RWPE2 (cell line): ENCODE measurements around the gene RTKN.

Experiments used
- ATAC-seq: fragments of 200-7000 bp; cut with Tn5 transposase; 3 replicates; pipeline ENCODE4 v1.9.1; 2021; ENCODE audit warnings: low read depth
- DNase-seq: peaks from one replicate; pipeline ENCODE4 v3.0.0-alpha.2; 2020; ENCODE audit warnings: low spot score
- H3K27ac ChIP-seq: fragments of 450-650 bp; 2 replicates; pipeline ENCODE4 v1.5.1; 2017; ENCODE audit warnings: mild to moderate bottlenecking; ENCODE audit not compliant: poor library complexity, severe bottlenecking
- H3K27me3 ChIP-seq: fragments of 250-450 bp; sonication (Bioruptor Pico); 2 replicates; pipeline ENCODE4 v1.5.1; 2021; ENCODE audit warnings: mild to moderate bottlenecking, moderate library complexity; ENCODE audit not compliant: insufficient read depth, poor library complexity, severe bottlenecking
- H3K36me3 ChIP-seq: fragments of 250-450 bp; sonication (Bioruptor Pico); 2 replicates; pipeline ENCODE4 v1.5.1; 2020; ENCODE audit warnings: low read depth, mild to moderate bottlenecking, moderate library complexity
- H3K4me1 ChIP-seq: fragments of 250-450 bp; sonication (Bioruptor Pico); 2 replicates; pipeline ENCODE4 v1.5.1; 2021; ENCODE audit warnings: mild to moderate bottlenecking, moderate library complexity; ENCODE audit not compliant: insufficient read depth, poor library complexity, severe bottlenecking
- H3K4me3 ChIP-seq: fragments of 250-450 bp; sonication (Bioruptor Pico); 2 replicates; pipeline ENCODE4 v1.5.1; 2021; ENCODE audit warnings: mild to moderate bottlenecking, moderate library complexity; ENCODE audit not compliant: severe bottlenecking
- H3K9me3 ChIP-seq: fragments of 250-450 bp; sonication (Bioruptor Pico); 2 replicates; pipeline ENCODE4 v1.5.1; 2021; ENCODE audit warnings: mild to moderate bottlenecking, moderate library complexity; ENCODE audit not compliant: severe bottlenecking
- CTCF ChIP-seq: fragments of 450-650 bp; IDR thresholded peaks from one replicate; pipeline ENCODE4 v1.5.1; 2017; ENCODE audit warnings: mild to moderate bottlenecking, moderate library complexity; ENCODE audit not compliant: poor library complexity, severe bottlenecking

The RTKN gene

GRCh38 chr2:74379851-74380789, 61.6 kb downstream of the RTKN start, which contains the start of gene DCTN1:
Gene DCTN1, minus strand, starts transcription at chr2:74380311. Its CDS starts 274 bp downstream, at chr2:74380037.
- no peaks in the 10 kb centered on the region for H3K27me3 ChIP-seq
- ATAC-seq, result peak; percentile 89
- H3K4me3 ChIP-seq, result no peak within 1 kb of the TSS
- no peak for DNase-seq
- H3K27ac ChIP-seq, result no peak within 1 kb of the TSS
- H3K36me3 ChIP-seq, result peaks cover 34% of the 10 kb centered on the region
- H3K9me3 ChIP-seq, result no peaks in the 10 kb centered on the region
- H3K4me1 ChIP-seq, result peaks cover 6% of the 10 kb centered on the region
- no peak for TF ChIP-seq CTCF

- no peak for TF ChIP-seq CTCF
- Histone ChIP-seq H3K36me3 (peaks cover 18% of the 10 kb centered on the region), H3K4me3 (no peak overlapping the region), H3K4me1 (no peaks in the 10 kb centered on the region), H3K27ac (no peak overlapping the region), H3K27me3 (no peaks in the 10 kb centered on the region), H3K9me3 (no peaks in the 10 kb centered on the region)
- no peak for ATAC-seq
- DNase-seq, result no peak
These were observed 63.7 kb downstream of the RTKN start for GRCh38 chr2:74378007-74378406.

DNA sequence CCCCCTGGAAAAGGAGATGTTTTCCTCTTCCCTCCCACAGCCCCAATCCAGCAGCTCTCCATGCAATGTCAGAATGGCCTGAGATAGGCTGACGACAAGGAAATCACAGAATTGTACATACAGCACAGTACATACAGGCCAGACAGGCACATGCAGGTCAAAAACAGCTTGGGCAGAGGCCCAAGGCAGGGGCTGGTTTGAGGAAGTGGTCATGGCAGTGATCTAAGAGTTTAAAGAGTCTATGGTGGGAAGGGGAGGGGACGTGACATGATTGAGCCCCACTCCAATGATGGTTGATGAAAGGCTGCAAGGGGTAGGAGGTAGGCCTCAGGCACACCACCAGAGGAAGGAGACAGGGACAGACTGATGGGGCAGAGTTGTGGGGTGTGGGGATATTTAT, 65.9 kb downstream of the RTKN start:
- Histone ChIP-seq H3K27ac (no peak overlapping the region), H3K27me3 (no peaks in the 10 kb centered on the region), H3K4me3 (no peak overlapping the region), H3K4me1 (no peaks in the 10 kb centered on the region), H3K9me3 (no peaks in the 10 kb centered on the region), H3K36me3 (peaks cover 25% of the 10 kb centered on the region)
- no peak for DNase-seq
- no peak for ATAC-seq
- TF ChIP-seq CTCF, result no peak
